ENCODE results near the gene HOXB5. TPM values are rescaled to one million over a fixed set of nuclear protein-coding genes. Genes with fewer than 3 reads are reported as not detected.
A peak's percentile ranks its signal among the peaks of the same experiment; 100 is the strongest.

The HOXB5 gene
- total and polyA plus RNA-seq, 10 of the 15 experiments (the other 5 are each of a cell fraction or from before 2014, with no cell fraction given) = not detected

- CTCF ChIA-PET = interaction anchor here (0.7 to 1.8 kb wide), 9 partner anchors 9 to 584 kb away, joined by 3 to 8 read pairs (median 5); no protein-coding TSS in a partner anchor
- no peak for ATAC-seq
- SMC1A ChIA-PET (ENCODE audit: uncharacterized antibody, unreplicated experiment) = interaction anchor here (1.3 kb wide), 1 partner anchor 16 kb away, joined by 3 read pairs; the partner anchor contains the start of gene HOXB5
- Histone ChIP-seq H3K27ac (ENCODE audit: control insufficient read depth, insufficient read depth) (no peak overlapping the region), H3K4me2 (ENCODE audit: control insufficient read depth, insufficient read depth) (0 out of 2 replicates have a peak overlapping the region, but pooled peaks have one; percentile 91), H3K9ac (ENCODE audit: control insufficient read depth, insufficient read depth, low read length) (no peak overlapping the region), H3K4me1 (ENCODE audit: control insufficient read depth, insufficient read depth, low read length) (peaks cover 11% of the 10 kb centered on the region), H3K9me3 (replicated peaks; ENCODE audit: control insufficient read depth, insufficient read depth, low read length) (no peaks in the 10 kb centered on the region), H2AFZ (ENCODE audit: control insufficient read depth, low read depth, low read length) (no peak overlapping the region), H3K36me3 (ENCODE audit: control insufficient read depth in 2 of 2, insufficient read depth in 2 of 2, low read length in 1 of 2) (no peaks in the 10 kb centered on the region; a peak in 1 of 4 replicates), H3K4me3 (no peak overlapping the region), H3K79me2 (ENCODE audit: control insufficient read depth, insufficient read depth, low read length) (no peaks in the 10 kb centered on the region), H3K27me3 (replicated peaks in 1 of 2; ENCODE audit: control insufficient read depth in 2 of 2, insufficient read depth in 2 of 2, low read length in 1 of 2) (peaks cover 4 to 8% of the 10 kb centered on the region in 2 experiments; a peak in 3 of 4 replicates), H4K20me1 (ENCODE audit: control insufficient read depth, insufficient read depth) (no peaks in the 10 kb centered on the region)
- in situ Hi-C loops (cut with MboI) (no loop called here), intact Hi-C loops (cut with micrococcal nuclease; ENCODE audit: unreplicated experiment) (no loop called here)
- BruUV-seq (replicated peaks) = no TSS peak
- RAD21 ChIA-PET (ENCODE audit: unreplicated experiment) = interaction anchor here (0.7 to 1.7 kb wide), 5 partner anchors 14 to 346 kb away, joined by 3 to 4 read pairs (median 4); partner anchors contain the start of gene HOXB5
- DNase-seq (ENCODE audit: low read depth, low spot score) = no peak
- POLR2A ChIA-PET = interaction anchor here (0.6 to 1.7 kb wide), 3 partner anchors 14 to 233 kb away, joined by 3 to 5 read pairs (median 3); no protein-coding TSS in a partner anchor
- FAIRE-seq = peak; percentile 68
- TF ChIP-seq SMAD5 (IDR thresholded peaks at IDR 0.05; ENCODE audit: low read depth) (no peak), RAD21 (IDR thresholded peaks at IDR 0.05; ENCODE audit: insufficient read depth, low read depth, low read length) (no peak), RAD51 (IDR thresholded peaks at IDR 0.05) (no peak), EGR1 (IDR thresholded peaks at IDR 0.05; ENCODE audit: borderline replicate concordance in 1 of 2, low read depth in 2 of 2, low read length in 2 of 2) (no peak), EZH2 (IDR thresholded peaks at IDR 0.05; ENCODE audit: borderline replicate concordance, control insufficient read depth, low read depth, low read length) (no peak), SIX5 (IDR thresholded peaks at IDR 0.05; ENCODE audit: low read depth, low read length, severe bottlenecking) (no peak), TBL1XR1 (IDR thresholded peaks at IDR 0.05; ENCODE audit: low read depth, low read length) (no peak), BCL11A (IDR thresholded peaks at IDR 0.05; ENCODE audit: low read depth, low read length) (no peak), FOXM1 (IDR thresholded peaks at IDR 0.05; ENCODE audit: low read depth, low read length) (no peak), PML (IDR thresholded peaks at IDR 0.05; ENCODE audit: low read length) (no peak), CEBPB (IDR thresholded peaks at IDR 0.05; ENCODE audit: borderline replicate concordance in 1 of 2, low read depth in 2 of 2, low read length in 2 of 2) (no peak), ZNF687 (IDR thresholded peaks at IDR 0.05) (no peak), ASH2L (IDR thresholded peaks at IDR 0.05; ENCODE audit: borderline replicate concordance, low read depth) (no peak), ZNF217 (IDR thresholded peaks at IDR 0.05) (no peak), MEF2B (IDR thresholded peaks at IDR 0.05; ENCODE audit: partially characterized antibody, poor library complexity, severe bottlenecking) (no peak)
Observed at GRCh38 chr17:48609033-48609432, 15.5 kb upstream of the HOXB5 start.

Data from GM12878 (cell line).